HG03139 (cell line): ENCODE measurements around the gene CERS3.
"Not testable (repeated sequence)": the region's sequence is repeated elsewhere in the genome, so short reads cannot be mapped to it uniquely, and the experiment has no call there.

Experiments used
- ATAC-seq: cut with Tn5 transposase; IDR thresholded peaks from one replicate; pipeline ENCODE4 v1.9.1; 2021; ENCODE audit not compliant: unreplicated experiment

Gene CERS3

DNA sequence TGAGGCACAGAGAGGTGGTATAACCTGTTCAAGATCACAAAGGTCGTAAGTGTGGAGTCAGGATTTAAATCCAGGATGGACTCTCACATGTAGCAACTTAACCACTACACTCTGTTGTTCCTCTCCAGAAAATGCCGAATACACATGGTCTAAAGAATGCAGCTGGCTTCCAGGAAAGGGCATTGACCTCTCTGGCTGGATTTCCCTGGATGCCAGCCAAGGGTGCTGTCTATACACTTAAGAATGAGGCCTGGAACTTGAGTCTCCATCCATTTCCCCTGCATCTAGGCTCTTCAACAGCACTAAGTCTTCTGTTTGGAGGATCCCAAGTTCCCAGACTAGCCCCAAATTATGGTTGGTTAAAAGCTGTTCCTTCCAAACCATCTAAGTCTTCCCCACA lies 60.5 kb downstream of the CERS3 start:
- no peak for ATAC-seq

DNA sequence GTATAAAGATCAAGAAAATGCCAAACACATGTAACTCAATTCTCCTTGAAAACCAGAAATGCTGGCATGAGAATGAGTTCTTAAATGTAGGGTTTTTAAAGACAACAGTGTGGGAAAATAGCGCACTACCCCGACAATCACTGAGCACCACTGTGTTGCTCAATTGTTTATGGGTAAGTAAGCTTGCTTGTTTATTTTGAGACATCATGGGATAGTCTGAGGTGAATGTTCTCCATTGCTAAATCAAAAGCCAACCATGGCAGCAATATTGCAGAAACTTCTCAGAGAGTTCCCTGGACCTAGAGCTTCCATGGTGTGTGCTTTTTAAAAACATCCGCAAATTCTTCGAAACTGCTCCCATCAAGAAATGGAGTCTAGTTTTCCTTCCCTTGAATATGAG lies 62.7 kb downstream of the CERS3 start:
- no peak for ATAC-seq

DNA sequence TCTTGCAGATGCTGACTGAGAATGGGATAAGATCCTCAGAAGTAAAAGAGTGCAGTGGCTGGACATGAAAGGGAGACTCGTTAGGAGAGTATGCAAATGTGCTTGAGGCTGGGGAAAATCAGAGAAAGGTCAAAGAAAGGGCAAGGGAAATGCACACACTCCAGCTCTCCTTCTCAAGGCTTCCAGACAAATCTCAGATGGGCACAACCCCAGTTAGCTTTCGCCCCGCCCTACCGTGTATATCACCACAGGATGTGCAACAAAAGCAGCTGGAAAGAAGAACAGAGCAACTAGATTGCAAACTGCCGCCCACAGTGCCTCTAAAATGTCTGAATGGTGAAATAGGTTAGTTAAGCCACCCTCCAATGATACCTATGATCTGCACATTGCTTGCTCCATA lies 63.9 kb downstream of the CERS3 start:
- no peak for ATAC-seq

DNA sequence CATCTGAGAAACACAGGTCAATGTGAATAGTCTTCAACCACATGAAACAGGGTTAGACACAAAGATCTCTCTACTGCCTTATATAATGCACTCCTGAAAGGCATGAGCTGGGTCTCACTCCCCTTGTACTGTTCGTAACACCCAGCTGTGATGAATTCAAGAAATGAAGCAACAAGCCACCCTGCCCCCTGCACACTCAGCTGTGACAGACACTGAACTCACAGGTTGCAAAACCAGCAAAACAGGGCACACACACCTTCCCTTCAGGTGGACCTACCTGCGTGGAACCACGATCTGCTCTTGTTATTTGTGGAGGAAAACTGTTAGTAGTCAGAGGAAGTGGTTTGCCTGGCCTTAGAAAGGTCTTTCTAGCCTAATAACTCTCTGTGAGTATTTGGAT lies 64.5 kb downstream of the CERS3 start:
- no peak for ATAC-seq

DNA sequence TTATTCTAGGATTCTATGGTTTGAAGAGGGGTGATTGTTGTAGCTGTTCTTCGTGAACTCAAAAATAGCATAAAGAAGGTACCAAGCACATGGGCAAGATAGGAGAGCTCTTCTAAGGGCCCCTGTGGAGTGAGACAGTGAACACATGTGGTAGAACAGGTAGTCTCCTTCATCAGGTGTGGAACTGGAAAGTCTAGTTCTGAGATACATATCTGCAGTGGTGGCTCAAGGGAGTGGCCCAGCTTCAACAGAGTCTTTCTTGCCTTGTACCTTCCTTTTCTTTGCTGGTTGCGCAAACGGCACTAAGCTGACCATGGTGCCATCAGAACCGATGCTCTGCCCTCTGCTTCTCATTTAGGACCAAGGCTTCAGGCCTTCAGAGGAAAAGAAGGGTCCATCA lies 65.2 kb downstream of the CERS3 start:
- no peak for ATAC-seq

DNA sequence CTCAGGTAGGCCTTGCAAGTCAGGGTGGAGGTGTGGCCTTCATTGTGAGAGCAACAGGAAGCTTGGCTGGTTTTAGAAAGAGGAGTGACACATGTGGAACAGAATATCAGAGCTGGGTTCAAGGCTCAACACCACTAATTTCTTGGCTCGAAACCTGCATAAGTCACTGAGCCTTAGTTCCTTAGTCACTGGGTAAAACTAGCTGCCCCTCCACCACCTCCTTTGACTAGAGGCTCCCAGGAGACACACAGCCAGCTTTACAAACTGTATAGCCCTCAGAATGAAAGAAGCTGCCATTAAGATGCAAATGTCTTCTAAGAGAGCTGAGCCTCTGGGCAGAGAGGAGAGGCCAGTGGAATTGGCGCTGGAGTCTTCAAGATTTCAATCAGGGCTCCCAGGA lies 67.7 kb downstream of the CERS3 start:
- peak; percentile 62 for ATAC-seq

DNA sequence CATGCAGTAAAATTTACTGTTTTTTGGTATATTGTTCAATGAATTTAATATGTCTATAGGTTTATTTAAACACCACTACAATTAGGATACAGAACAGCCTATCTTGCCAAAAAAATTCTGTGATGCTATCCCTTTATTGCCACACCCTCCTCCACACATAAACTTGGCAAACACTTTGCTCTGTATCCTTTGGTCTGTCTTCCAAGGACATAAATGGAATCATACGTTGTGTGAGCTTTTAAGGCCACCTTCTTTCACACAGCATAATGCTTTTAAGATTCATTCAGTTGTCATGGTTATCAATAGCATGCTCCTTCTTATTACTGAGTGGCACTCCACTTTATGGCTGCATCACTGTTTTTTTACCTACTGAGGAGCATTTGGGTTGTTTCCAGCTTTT lies 71.5 kb downstream of the CERS3 start:
- no peak for ATAC-seq

DNA sequence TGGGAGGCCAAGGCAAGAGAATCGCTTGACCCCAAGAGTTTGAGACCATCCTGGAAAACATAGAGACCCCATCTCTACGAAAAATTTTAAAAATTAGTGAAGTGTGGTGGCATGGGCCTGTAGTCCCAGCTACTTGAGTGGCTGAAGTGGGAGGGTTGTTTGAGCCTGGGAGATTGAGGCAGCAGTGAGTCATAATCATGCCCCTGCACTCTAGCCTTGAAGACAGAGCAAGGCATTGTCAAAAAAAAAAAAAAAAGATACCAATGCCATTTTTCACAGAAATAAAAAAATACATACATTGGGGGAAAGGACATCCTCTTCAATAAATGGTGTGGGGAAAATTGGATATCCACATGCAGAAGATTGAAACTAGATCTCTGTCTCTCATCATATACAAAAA lies 74.6 kb downstream of the CERS3 start:
- no peak for ATAC-seq

DNA sequence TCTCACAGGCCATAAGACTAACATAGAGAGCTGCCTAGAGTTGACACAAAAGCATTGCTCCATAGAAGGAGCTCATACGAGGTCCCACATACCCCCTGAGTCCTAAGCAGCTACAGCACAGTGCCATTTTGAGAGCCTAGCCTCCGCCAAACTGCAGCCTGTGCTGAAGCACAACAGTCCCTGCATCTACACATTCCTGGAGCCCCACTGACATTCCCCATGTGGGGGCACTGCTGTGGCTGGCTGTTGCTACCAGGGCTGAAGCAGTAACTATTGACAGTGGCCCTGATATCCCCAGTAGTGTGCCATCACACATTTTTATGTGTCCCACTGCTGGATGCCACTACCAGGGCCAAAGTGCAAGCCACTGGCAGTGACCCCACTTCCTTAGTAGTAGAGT lies 80.3 kb downstream of the CERS3 start:
- ATAC-seq = no peak

DNA sequence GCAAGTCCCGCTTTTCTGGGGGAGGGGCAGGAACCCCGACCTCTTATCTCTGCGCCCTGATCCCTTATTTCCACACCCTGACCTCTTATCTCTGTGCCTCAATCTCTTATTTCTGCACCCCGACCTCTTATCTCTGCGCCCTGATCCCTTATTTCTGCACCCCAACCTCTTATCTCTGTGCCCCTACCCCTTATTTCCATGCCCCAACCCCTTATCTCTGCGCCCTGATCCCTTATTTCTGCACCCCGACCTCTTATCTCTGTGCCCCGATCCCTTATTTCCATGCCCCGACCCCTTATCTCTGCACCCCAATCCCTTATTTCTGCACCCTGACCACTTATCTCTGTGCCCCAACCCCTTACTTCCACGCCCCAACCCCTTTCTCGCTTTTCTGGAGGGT lies 87.7 kb downstream of the CERS3 start:
- ATAC-seq = not testable (repeated sequence)

DNA sequence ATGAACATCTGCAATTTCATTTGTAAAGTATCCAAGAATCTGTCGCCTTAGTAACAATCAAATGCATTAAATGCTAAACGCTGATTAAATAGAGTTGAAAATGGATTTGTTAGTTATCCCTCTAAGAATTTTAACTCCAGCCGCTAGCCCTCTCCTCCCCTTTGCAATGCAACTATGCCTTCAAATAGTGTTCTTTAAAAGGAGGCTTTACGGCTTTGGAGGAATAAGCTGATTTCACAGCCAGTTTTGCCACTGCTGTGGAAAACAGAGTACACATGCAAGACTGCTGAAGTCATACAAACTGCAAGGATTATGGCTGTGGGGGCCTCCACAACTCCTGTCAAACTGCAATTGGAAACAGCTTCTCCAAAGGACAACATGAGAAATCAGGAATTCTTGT lies 89.2 kb downstream of the CERS3 start:
- ATAC-seq = no peak

DNA sequence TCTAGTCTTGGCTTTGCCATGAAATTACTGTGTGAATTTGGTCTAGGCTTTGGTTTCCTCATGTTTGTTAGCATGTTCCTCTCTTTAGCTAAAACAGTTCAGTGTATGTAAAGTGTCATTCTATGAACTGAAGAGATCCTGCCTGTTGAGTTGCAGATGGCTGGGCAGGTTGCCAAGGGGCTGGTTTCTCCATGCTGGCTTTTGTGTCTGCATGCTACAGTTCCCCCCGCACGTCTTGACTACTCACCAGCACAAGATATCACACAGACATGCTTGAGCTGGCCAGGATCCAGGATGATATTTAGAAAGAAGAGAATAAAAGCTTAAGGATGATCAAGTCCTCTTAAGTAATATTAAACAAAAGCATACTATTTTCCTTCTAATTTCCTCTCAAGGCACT lies 90.2 kb downstream of the CERS3 start:
- ATAC-seq = peak; percentile 61

DNA sequence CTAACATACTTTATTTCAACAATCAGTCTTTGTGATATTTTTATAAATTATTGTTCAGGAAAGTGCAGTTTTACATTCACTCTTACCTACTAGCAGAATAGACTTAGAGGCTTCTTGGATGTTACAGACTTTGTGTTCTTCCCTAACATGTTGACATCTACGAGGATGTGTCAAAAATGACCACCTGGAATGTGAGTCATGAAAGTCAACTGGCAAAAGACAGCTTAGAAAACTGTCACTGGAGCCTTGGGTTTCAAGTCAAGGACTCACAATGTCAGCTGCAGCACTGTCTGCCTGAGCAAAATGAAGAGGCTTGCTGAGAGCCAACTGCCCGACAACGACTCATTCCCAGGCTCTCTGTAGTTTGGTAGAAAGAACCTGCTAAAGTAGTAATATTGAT lies 91.5 kb downstream of the CERS3 start:
- ATAC-seq = no peak

DNA sequence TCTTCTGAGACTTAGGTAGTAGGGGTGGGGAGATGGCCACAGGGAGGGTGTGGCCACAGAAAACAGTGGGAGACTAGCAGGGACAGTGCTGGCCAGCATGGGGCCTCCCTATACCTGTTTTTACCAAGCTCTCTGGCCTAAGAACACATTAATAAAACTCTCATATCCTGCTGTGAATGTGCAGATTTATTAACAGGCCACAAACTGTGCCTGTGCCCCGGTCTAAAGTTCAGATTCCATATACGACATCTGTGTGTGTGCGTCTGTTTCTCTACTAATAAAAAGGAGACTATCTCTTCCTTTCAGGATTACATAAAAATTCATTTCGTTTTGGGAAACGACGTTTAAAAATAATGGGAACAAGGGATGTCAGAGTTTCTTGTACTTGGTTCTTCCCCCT lies 94.2 kb downstream of the CERS3 start:
- ATAC-seq = no peak

DNA sequence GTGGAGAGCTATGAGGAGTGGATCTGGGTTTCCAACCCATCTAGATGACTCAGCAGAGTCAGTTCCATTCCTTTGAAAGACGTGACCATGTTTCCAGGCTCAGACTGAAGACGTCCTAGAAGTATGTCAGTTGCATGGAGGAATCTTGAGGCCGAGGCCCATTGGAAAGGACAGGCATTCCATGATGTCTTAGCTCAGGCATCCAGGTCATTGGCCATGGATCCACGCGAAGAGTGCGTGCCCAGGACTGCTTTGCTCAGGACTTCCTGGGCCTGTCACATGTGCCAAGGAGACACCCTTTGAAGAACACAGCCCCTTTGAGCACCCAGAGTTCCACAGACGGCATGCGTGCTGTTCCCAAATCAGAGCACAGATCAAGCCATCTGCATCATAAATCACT lies 94.7 kb downstream of the CERS3 start:
- ATAC-seq = no peak

DNA sequence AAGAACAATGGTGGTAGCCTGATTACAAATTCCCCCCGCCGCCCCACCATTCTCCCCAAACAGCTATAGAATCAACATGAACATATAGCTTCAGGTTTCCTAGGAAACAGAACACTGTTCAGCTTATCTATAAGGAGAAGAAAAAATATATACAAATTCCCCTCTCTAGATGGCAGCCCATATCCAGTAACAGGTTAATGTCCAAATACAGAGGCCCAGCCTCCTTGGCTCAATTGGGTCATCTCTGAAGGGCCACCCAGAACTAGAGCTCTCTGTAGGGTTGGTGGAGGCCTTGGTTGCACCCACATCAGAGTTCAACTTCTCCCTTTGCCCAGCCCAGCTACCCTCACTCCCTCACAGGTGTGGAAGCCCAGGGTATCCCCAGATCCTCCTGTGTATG lies 95.4 kb downstream of the CERS3 start:
- no peak for ATAC-seq

DNA sequence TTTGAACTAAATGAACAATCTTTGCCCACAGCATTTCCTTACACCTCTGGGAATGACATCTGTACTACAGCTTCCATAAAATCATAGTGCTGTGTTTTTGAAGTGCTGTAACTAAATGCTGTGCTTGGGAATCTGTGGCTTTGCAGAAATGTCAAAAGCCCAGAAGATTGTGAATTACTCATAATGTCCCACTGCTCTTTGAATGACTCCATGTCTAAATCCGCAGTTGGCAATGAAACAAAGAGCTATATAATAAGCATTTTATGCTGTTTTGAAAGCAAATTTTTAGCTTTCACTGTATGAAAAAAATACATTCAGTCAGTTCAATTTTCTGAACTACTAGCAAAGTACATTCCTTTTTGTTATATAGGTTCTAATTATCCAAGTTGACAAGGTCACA lies 98.3 kb downstream of the CERS3 start:
- no peak for ATAC-seq

DNA sequence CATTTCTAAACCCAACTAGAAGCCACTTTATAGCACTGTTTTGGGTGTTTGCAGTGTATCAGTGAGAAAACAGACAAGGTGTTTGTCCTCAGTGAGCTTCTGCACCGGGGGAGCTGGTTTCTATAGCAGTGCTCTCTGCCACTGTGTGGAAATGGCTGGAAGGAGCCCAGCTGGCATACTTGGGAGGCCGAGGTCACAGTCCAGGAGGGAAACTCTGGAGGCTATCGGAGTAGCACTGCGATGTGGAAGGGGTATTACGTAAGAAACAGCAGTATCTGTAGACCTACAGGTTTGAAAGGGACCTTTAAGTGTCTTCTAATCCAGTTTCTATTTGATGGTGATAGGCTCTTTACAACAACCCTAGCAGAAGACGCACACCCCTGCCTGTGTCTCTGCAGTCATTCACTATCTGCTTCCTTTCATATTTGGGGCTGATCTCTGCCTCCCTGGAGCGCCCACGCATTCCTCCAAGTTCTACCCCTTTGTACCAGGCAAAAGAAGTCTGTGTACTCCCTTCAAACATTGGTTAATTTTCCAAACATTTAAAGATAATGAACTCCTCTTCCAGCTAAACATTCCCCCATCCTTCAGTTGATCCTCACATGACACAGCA lies 99.5 kb downstream of the CERS3 start:
- ATAC-seq = no peak

DNA sequence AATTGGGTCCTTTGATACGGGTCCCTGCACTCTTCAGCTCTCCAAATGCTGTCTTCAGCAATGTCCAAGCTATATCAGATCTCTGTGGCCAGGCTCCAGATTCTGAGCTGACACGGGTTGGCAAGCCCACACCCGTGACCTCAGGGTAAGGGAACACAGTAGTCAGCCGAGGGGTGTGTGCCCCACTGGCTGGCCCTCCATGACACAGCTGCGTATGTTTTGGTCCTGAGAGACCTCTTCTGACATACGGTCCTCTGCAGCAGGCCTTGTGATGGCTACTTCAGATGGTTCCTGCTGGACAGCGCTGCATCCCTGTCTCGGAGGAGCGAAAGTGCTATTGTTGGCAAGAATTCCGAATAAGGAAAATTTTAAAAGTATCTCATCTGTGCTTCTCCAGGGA lies 101.8 kb downstream of the CERS3 start:
- ATAC-seq = no peak

DNA sequence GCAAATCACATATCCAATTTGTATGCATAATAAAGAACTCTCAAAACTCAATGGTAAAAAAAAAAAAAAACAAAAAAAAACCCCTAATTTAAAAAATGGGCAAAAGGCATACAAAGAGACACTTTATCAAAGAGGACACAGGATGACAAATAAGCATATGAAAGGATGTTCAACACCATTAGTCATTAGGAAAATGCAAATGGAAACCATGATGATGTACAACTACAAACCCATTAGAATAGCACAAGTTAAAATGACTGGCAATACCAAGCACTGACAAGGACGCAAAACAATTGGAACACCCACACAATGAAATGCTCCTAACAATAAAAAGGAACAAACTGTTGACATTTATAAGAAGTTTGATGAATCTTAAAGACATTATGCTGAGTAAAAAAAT lies 123.6 kb downstream of the CERS3 start:
- no peak for ATAC-seq

DNA sequence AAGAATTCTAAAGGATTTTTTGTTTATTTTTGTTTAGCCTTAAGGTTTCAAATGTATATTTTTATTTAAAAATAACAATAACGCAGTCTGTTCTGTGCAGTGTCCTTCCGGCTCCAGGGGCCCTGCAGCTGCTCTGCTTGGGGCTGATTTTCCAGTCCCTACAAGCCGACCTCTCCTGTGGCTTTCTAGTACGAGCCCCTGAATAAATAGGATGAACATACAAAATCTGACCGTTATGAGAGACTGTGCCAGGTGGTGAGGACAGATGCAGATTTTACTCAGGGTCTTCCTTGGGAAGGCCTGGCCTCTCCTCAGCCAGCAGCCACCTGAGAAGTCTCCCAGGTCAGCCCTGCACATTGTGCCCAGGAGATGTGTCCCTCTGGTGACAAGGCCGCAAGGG lies 127.8 kb downstream of the CERS3 start:
- no peak for ATAC-seq

DNA sequence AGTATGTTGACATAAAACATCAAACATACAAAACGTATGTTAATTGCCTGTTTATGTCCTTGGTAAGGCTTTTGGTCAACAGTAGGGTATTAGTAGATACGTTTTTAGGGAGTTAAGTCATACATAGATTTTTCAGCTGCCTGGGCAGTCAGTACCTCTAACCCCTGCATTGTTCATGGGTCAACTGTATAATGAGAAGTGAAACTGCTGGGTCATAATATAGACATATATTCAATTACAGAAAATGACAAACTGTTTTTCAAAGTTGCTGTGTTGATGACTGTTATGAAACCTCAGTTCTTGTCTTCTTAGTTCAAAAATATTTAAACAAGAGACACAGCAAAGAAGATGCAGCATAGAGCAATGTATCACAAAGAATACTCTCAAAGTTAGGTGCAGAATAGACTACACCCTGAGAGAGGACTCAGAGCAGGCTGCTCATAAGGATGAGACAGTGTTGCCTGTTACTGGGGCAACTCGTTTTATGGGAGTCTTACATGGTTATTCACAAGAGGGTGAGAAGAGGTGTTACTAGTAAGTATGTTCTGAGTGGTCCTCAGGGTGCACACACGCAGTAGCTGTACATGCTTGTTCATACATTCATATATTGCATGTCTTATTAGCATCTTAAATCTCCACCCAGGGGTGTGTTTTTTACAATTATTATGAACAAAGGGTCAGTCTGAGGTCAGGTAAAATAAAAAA lies 133.9 kb downstream of the CERS3 start:
- ATAC-seq = no peak

DNA sequence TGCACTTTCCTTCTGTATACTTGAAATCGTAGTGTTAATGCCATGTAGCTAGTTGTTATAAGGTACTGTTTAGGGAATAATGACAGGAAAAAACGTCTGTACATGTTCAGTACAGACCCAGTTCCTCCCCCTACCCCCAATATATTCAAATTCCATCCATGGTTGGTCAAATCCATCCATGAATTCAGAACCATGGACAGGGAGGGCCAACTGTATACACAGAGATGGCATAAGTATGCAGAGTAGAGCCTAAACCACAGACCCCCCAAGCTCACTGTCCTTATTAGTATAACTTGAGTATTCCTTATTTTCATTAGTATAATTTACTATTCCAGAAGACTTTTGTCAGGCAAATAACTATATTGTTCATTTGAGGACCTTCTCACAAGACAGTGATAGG lies 135.7 kb downstream of the CERS3 start:
- ATAC-seq = no peak
